Activated CD4-positive, alpha-beta T cell treated with anti-CD3 and anti-CD28 coated beads, Interleukin-2, amount 50 U/mL, for 48 hours (primary cell): Measurements from ENCODE around the gene EAF1.
"Not testable (repeated sequence)": the region's sequence is repeated elsewhere in the genome, so short reads cannot be mapped to it uniquely, and the experiment has no call there.

Experiments
- DNase-seq, 2 experiments: peaks; one replicate each; pipeline ENCODE4 v3.0.0-alpha.2; 2020

EAF1 gene

GRCh38 chr3:15409239-15409638 lies 18.2 kb upstream of the EAF1 start:
- no peak for DNase-seq

- no peak for DNase-seq
Observed at GRCh38 chr3:15409774-15410173, 17.6 kb upstream of the EAF1 start.

- not testable (repeated sequence) for DNase-seq
Observed at GRCh38 chr3:15410966-15411365, 16.4 kb upstream of the EAF1 start.

GRCh38 chr3:15420871-15421270 lies 6.5 kb upstream of the EAF1 start:
- no peak for DNase-seq

- DNase-seq = no peak
Observed at GRCh38 chr3:15426579-15427118, 749 bp upstream of the EAF1 start.

- peak in 1 of 2 experiments; percentile 7 for DNase-seq
Observed at GRCh38 chr3:15427981-15428380, 583 bp downstream of the EAF1 start.

- peak; percentile 13 to 33 for DNase-seq
Observed at GRCh38 chr3:15428539-15428938, 1.1 kb downstream of the EAF1 start.

GRCh38 chr3:15429080-15429479 lies 1.7 kb downstream of the EAF1 start:
- DNase-seq = no peak

- DNase-seq = no peak
Observed at GRCh38 chr3:15430624-15431023, 3.2 kb downstream of the EAF1 start.

GRCh38 chr3:15431256-15431837 lies 3.9 kb downstream of the EAF1 start:
- DNase-seq = no peak

- no peak for DNase-seq
Observed at GRCh38 chr3:15433531-15433930, 6.1 kb downstream of the EAF1 start.

GRCh38 chr3:15434756-15435155 lies 7.4 kb downstream of the EAF1 start:
- DNase-seq = no peak

GRCh38 chr3:15436246-15436645 lies 8.8 kb downstream of the EAF1 start:
- no peak for DNase-seq

- no peak for DNase-seq
Observed at GRCh38 chr3:15438983-15439382, 11.6 kb downstream of the EAF1 start.

- DNase-seq = no peak
Observed at GRCh38 chr3:15439476-15439875, 12.1 kb downstream of the EAF1 start.

- DNase-seq = no peak
Observed at GRCh38 chr3:15440891-15441290, 13.5 kb downstream of the EAF1 start.

GRCh38 chr3:15443826-15444524 lies 16.6 kb downstream of the EAF1 start:
- no peak for DNase-seq

GRCh38 chr3:15449489-15450224 lies 22.3 kb downstream of the EAF1 start:
- DNase-seq = no peak

- DNase-seq = no peak
Observed at GRCh38 chr3:15450438-15451215, 23.2 kb downstream of the EAF1 start.

GRCh38 chr3:15451216-15452113 lies 24.1 kb downstream of the EAF1 start:
- no peak for DNase-seq

GRCh38 chr3:15452156-15452555 lies 24.8 kb downstream of the EAF1 start:
- no peak for DNase-seq

GRCh38 chr3:15452961-15453360 lies 25.6 kb downstream of the EAF1 start:
- no peak for DNase-seq
